Stimulated activated CD4-positive, alpha-beta T cell treated with anti-CD3 and anti-CD28 coated beads, Interleukin-12 subunit alpha, Interleukin-12 subunit beta, amount 100 ng/mL, for 4 hours (primary cell): Measurements from ENCODE around the gene MYLK2.

Source experiments
- DNase-seq: peaks from one replicate; pipeline ENCODE4 v3.0.0-alpha.2; 2020

Gene MYLK2

DNA sequence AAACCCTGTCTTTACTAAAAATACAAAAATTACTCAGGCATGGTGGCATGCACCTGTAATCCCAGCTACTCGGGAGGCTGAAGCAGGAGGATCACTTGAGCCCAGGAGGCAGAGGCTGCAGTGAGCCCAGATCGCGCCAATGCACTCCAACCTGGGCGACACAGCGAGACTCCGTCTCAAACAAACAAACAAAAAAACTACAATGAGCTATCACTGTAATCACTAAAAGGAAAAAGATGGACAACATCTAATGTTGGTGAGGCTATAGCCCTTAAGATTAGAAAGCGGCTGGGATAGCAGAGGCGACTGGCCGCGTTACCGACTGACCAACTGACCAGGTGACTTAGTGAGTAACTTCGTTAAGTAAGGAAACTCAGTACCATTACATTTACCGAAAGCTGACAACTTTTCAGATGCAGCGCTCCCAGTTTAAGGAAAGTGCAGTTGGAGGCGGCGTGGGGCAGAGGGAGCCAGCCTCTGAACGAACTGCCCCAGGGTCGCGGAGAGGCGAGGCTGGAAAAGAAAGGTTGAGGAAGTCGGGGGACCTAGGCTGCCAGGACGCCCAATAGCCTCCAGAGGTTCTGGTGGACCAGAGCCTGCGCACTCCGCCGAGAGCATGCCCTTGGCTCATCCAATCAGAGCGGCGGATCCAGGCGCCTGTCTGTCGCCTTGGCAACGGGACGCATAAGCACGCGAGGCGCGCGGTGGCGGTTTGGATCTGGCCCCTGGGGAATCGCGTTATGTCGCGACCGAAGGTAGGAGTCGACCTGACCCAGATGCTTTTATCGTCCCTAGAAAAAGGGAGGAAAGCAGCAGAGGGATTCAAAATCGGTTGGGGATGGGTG lies 60.2 kb downstream of the MYLK2 start:
- DNase-seq: peak; percentile 72

DNA sequence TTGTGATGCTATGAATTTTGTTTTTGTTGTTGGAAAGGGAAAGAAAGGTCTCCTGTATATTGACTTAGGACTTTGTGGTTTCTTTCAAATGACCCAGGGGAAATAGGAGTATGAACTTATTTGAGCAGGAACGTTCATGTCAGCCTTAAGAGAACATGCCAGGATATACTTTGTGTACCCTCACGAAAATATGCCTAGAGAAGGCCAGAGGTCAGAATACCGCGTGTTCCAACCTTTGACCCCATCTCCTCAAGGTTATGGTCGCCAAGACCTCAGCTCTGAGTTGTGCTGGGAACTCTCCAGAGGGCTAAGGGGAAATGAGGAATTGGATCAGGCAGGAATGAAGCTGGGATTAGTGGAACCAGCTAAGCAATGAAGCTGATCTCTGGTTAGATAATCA lies 62.8 kb downstream of the MYLK2 start:
- no peak for DNase-seq

DNA sequence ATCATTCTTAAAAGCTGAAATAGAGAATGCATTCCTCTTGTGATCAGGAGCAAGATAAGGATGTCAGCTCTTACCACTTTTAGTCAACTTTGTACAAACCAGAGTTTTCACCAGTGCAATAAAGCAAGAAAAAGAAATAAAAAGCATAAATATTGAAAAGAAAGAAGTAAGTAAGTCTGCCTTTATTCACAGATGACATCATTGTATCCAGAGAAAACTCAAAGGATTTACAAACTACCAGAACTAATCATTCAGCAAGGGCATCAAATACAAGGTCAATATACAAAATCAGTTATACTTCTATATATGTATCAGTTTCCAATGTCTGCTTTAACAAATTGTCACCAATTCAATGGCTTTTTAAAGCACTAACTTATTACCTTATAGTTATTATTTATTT lies 64.7 kb downstream of the MYLK2 start:
- DNase-seq: no peak
